HCEC 1CT (cell line): Measurements from ENCODE around the gene LAT.
A peak's percentile ranks its signal among the peaks of the same experiment; 100 is the strongest.
"Not testable (repeated sequence)": the region's sequence is repeated elsewhere in the genome, so short reads cannot be mapped to it uniquely, and the experiment has no call there.

Experiments used
- DNase-seq: peaks from one replicate; pipeline ENCODE4 v3.0.0-alpha.2; 2017

The LAT gene

GRCh38 chr16:28984619-28985135 is at the start of gene LAT:
TSS of gene LAT (plus strand) at chr16:28985052. CDS start at chr16:28985418, 366 bp downstream.
- DNase-seq, result no peak

- no peak for DNase-seq
Measured at GRCh38 chr16:28935346-28935745, 49.5 kb upstream of the LAT start.

GRCh38 chr16:28935924-28936783 is 48.7 kb upstream of the LAT start:
- DNase-seq, result peak; percentile 17

- DNase-seq, result no peak
Measured at GRCh38 chr16:28936784-28937155, 48.1 kb upstream of the LAT start.

GRCh38 chr16:28937222-28937876 is 47.5 kb upstream of the LAT start:
- no peak for DNase-seq

GRCh38 chr16:28938721-28939120 is 46.1 kb upstream of the LAT start:
- DNase-seq, result no peak

GRCh38 chr16:28939825-28940224 is 45.0 kb upstream of the LAT start:
- DNase-seq, result not testable (repeated sequence)

- no peak for DNase-seq
Measured at GRCh38 chr16:28943281-28943680, 41.6 kb upstream of the LAT start.

- no peak for DNase-seq
Measured at GRCh38 chr16:28946681-28947080, 38.2 kb upstream of the LAT start.

GRCh38 chr16:28950648-28951409 is 34.0 kb upstream of the LAT start, which contains the start of gene NFATC2IP:
TSS of gene NFATC2IP (plus strand) at chr16:28950937. CDS start at chr16:28951012, 75 bp downstream.
- DNase-seq, result peak; percentile 100

GRCh38 chr16:28951410-28951943 is 33.4 kb upstream of the LAT start:
- peak; percentile 6 for DNase-seq

GRCh38 chr16:28958216-28958615 is 26.6 kb upstream of the LAT start:
- DNase-seq, result no peak

- DNase-seq, result no peak
Measured at GRCh38 chr16:28958836-28959235, 26.0 kb upstream of the LAT start.

GRCh38 chr16:28964072-28964471 is 20.8 kb upstream of the LAT start:
- no peak for DNase-seq

GRCh38 chr16:28964496-28964895 is 20.4 kb upstream of the LAT start:
- DNase-seq, result no peak

- DNase-seq, result no peak
Measured at GRCh38 chr16:28967156-28967555, 17.7 kb upstream of the LAT start.

- not testable (repeated sequence) for DNase-seq
Measured at GRCh38 chr16:28969696-28970095, 15.2 kb upstream of the LAT start.

- peak; percentile 63 for DNase-seq
Measured at GRCh38 chr16:28974007-28974436, 10.8 kb upstream of the LAT start.

- peak; percentile 97 for DNase-seq
Measured at GRCh38 chr16:28974437-28975157, 10.3 kb upstream of the LAT start, which contains the start of gene SPNS1. TSS of gene SPNS1 (plus strand) at chr16:28974778. CDS start at chr16:28975152, 374 bp downstream.

GRCh38 chr16:28975158-28975599 is 9.7 kb upstream of the LAT start:
- no peak for DNase-seq

- no peak for DNase-seq
Measured at GRCh38 chr16:28977703-28978662, 6.9 kb upstream of the LAT start.
